Neural crest cell (in vitro differentiated cells): ENCODE results near the gene CIAO3. TPM values are rescaled to one million over a fixed set of nuclear protein-coding genes. Genes with fewer than 3 reads are reported as not detected.

Experiments used
- DNase-seq: peaks from one replicate; pipeline ENCODE4 v3.0.0; 2021; ENCODE audit warnings: low read depth, mixed read lengths, low spot score
- H3K27ac Mint-ChIP-seq: one replicate; pipeline ENCODE4 v1.8.0; 2021; ENCODE audit warnings: mild to moderate bottlenecking, mixed read lengths; ENCODE audit not compliant: unreplicated experiment
- H3K27me3 Mint-ChIP-seq: 2 replicates; pipeline ENCODE4 v1.8.0; 2021; ENCODE audit warnings: low read depth, mild to moderate bottlenecking, mixed read lengths
- H3K36me3 Mint-ChIP-seq: 2 replicates; pipeline ENCODE4 v1.8.0; 2021; ENCODE audit warnings: low read depth, mild to moderate bottlenecking, mixed read lengths
- H3K4me1 Mint-ChIP-seq: 2 replicates; pipeline ENCODE4 v1.8.0; 2021; ENCODE audit warnings: mixed read lengths
- H3K4me3 Mint-ChIP-seq: one replicate; pipeline ENCODE4 v1.8.0; 2021; ENCODE audit warnings: mild to moderate bottlenecking, mixed read lengths
- H3K9me3 Mint-ChIP-seq: 2 replicates; pipeline ENCODE4 v1.8.0; 2021; ENCODE audit warnings: mixed read lengths
- CTCF ChIP-seq: fragments of 200-600 bp; sonication (generic); conservative IDR thresholded peaks from 2 replicates; pipeline ENCODE4 v1.5.0; 2021; ENCODE audit warnings: antibody characterized with exemption, mild to moderate bottlenecking
- total RNA-seq: library from RNA; stranded (reverse); gene quantifications from 2 replicates; pipeline ENCODE4 v1.2.1, GENCODE V29; 2021

CIAO3 gene
- total RNA-seq, 1 donor from 2014 or later = 45.9 TPM

GRCh38 chr16:707062-707538, 33.7 kb downstream of the CIAO3 start:
- Mint-ChIP-seq H3K4me3 (no peak overlapping the region), H3K9me3 (no peaks in the 10 kb centered on the region), H3K36me3 (no peaks in the 10 kb centered on the region), H3K27me3 (peaks cover 67% of the 10 kb centered on the region), H3K4me1 (peaks cover 12% of the 10 kb centered on the region), H3K27ac (no peak overlapping the region)
- no peak for DNase-seq
- TF ChIP-seq CTCF = no peak

- H3K27me3 Mint-ChIP-seq = peaks cover 74% of the 10 kb centered on the region
- no peaks in the 10 kb centered on the region for H3K36me3 Mint-ChIP-seq
- TF ChIP-seq CTCF = no peak
- H3K4me1 Mint-ChIP-seq = peaks cover 12% of the 10 kb centered on the region
- no peak overlapping the region for H3K4me3 Mint-ChIP-seq
- H3K9me3 Mint-ChIP-seq = no peaks in the 10 kb centered on the region
- no peak for DNase-seq
- H3K27ac Mint-ChIP-seq = no peak overlapping the region
Observed at GRCh38 chr16:706189-707061, 34.4 kb downstream of the CIAO3 start.

- Mint-ChIP-seq H3K36me3 (no peaks in the 10 kb centered on the region), H3K4me3 (no peak within 1 kb of the TSS), H3K4me1 (peaks cover 12% of the 10 kb centered on the region), H3K27ac (no peak within 1 kb of the TSS), H3K9me3 (no peaks in the 10 kb centered on the region), H3K27me3 (peaks cover 81% of the 10 kb centered on the region)
- DNase-seq = no peak
- no peak for TF ChIP-seq CTCF
Observed at GRCh38 chr16:705431-706188, 35.2 kb downstream of the CIAO3 start, which contains the start of gene FBXL16. Gene FBXL16, minus strand, starts transcription at chr16:705801. Its CDS starts 8,396 bp downstream, at chr16:697405.

GRCh38 chr16:704552-705380, 36.0 kb downstream of the CIAO3 start:
- H3K27ac Mint-ChIP-seq = no peak overlapping the region
- no peaks in the 10 kb centered on the region for H3K9me3 Mint-ChIP-seq
- H3K36me3 Mint-ChIP-seq = no peaks in the 10 kb centered on the region
- H3K27me3 Mint-ChIP-seq = peaks cover 84% of the 10 kb centered on the region
- peaks cover 6% of the 10 kb centered on the region for H3K4me1 Mint-ChIP-seq
- H3K4me3 Mint-ChIP-seq = no peak overlapping the region
- no peak for TF ChIP-seq CTCF
- no peak for DNase-seq

GRCh38 chr16:704047-704446, 36.8 kb downstream of the CIAO3 start:
- DNase-seq = no peak
- Mint-ChIP-seq H3K27ac (no peak overlapping the region), H3K9me3 (no peaks in the 10 kb centered on the region), H3K36me3 (no peaks in the 10 kb centered on the region), H3K27me3 (peaks cover 84% of the 10 kb centered on the region), H3K4me1 (no peaks in the 10 kb centered on the region), H3K4me3 (no peak overlapping the region)
- TF ChIP-seq CTCF = no peak
